ENCODE results near the gene NLGN4X. TPM values are rescaled to one million over a fixed set of nuclear protein-coding genes. Genes with fewer than 3 reads are reported as not detected.

Gene NLGN4X
- polyA plus RNA-seq, 3 donors: not detected

DNA sequence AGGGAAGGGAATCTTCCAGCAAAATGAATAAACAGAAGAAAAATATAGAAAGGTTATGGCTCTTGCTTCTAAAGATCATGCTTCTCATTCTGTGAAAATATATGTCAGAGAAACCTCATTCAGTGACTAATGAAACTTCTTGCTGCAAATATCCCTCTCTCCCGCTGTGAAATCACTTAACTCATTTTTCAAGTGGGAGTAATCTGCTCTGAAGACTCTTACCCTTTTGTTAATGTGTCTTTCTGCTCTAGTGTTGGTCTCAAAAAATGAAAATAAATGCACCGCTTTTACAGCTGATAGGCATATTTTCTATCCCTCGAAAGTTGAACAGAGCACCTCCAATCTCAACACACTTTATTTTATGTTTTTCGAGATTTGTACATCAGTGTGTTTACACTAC is 252.3 kb downstream of the NLGN4X start:
- no peak overlapping the region for H3K4me3 ChIP-seq (replicated peaks in 1 of 3; ENCODE audit: low read depth in 2 of 3, low read length in 3 of 3)
- no peak overlapping the region for H3K9ac ChIP-seq (ENCODE audit: insufficient read depth, low read length, poor library complexity, severe bottlenecking)
- no peaks in the 10 kb centered on the region for H3K36me3 Mint-ChIP-seq
- no peak overlapping the region for H3K27ac ChIP-seq (ENCODE audit: low read depth in 1 of 2, low read length in 2 of 2)
- TF ChIP-seq, protein P1, sequence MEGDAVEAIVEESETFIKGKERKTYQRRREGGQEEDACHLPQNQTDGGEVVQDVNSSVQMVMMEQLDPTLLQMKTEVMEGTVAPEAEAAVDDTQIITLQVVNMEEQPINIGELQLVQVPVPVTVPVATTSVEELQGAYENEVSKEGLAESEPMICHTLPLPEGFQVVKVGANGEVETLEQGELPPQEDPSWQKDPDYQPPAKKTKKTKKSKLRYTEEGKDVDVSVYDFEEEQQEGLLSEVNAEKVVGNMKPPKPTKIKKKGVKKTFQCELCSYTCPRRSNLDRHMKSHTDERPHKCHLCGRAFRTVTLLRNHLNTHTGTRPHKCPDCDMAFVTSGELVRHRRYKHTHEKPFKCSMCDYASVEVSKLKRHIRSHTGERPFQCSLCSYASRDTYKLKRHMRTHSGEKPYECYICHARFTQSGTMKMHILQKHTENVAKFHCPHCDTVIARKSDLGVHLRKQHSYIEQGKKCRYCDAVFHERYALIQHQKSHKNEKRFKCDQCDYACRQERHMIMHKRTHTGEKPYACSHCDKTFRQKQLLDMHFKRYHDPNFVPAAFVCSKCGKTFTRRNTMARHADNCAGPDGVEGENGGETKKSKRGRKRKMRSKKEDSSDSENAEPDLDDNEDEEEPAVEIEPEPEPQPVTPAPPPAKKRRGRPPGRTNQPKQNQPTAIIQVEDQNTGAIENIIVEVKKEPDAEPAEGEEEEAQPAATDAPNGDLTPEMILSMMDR (IDR thresholded peaks at IDR 0.05): no peak
- peaks cover 0 to 2% (median 1%) of the 10 kb centered on the region in 3 donors for H3K27me3 Mint-ChIP-seq (ENCODE audit: low read depth in 3 of 3)
- no peaks in the 10 kb centered on the region for H3K4me1 Mint-ChIP-seq
- H3K4me2 ChIP-seq (replicated peaks; ENCODE audit: extremely low read depth, low read length, poor library complexity, severe bottlenecking): no peak overlapping the region
- intact Hi-C loops (cut with micrococcal nuclease): no loop called here
- no peaks in the 10 kb centered on the region for H3K27me3 ChIP-seq (ENCODE audit: control insufficient read depth in 2 of 2, insufficient read depth in 2 of 2, low read length in 2 of 2)
- DNase-seq: no peak
- H3K4me3 Mint-ChIP-seq: no peak overlapping the region
- no peaks in the 10 kb centered on the region for H3K36me3 ChIP-seq (replicated peaks in 1 of 2; ENCODE audit: control insufficient read depth in 1 of 2, insufficient read depth in 2 of 2, low read length in 2 of 2)
- peaks cover 0 to 2% (median 0%) of the 10 kb centered on the region in 7 donors for H3K9me3 Mint-ChIP-seq
- no peaks in the 10 kb centered on the region for H4K20me1 ChIP-seq (ENCODE audit: insufficient read depth, low read length)
- H3K79me2 ChIP-seq (ENCODE audit: insufficient read depth, low read length): no peaks in the 10 kb centered on the region
- no peak overlapping the region for H2AFZ ChIP-seq (ENCODE audit: insufficient read depth, low read depth, low read length, poor library complexity, severe bottlenecking)
- H3K27ac Mint-ChIP-seq: no peak overlapping the region
- H3K9me3 ChIP-seq (replicated peaks in 1 of 2; ENCODE audit: control insufficient read depth in 1 of 2, insufficient read depth in 1 of 2, low read length in 2 of 2): no peaks in the 10 kb centered on the region
- no peaks in the 10 kb centered on the region for H3K4me1 ChIP-seq (ENCODE audit: control insufficient read depth in 1 of 2, insufficient read depth in 2 of 2, low read length in 2 of 2)
- WGBS (ENCODE audit: insufficient coverage): no CpG with 5 or more reads among the region's 4 CpGs

DNA sequence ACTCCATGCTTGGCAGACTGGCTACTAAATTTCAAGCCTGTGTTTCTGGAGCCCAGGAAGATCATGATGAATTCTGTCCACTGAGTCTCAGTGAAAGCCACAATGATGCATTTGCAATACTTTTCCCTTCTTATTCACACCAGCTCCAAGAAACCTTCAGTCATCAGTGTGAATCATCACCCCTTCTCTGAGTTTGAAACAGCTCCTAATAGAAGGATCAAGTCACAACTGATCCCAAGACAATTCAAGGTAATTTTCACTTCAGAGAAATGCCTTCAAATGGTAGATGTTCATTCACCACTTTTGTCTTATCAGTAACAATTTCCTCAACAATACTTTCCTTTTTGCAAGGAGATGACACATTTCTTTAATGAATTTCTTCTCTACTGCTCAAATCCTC is 257.4 kb downstream of the NLGN4X start:
- Mint-ChIP-seq H3K9me3 (peaks cover 0 to 2% (median 0%) of the 10 kb centered on the region in 7 donors), H3K4me1 (no peaks in the 10 kb centered on the region), H3K4me3 (no peak overlapping the region), H3K27ac (no peak overlapping the region), H3K36me3 (no peaks in the 10 kb centered on the region), H3K27me3 (ENCODE audit: low read depth in 3 of 3) (peaks cover 0 to 1% (median 0%) of the 10 kb centered on the region in 3 donors)
- H4K20me1 ChIP-seq (ENCODE audit: insufficient read depth, low read length): no peaks in the 10 kb centered on the region
- no peak overlapping the region for H2AFZ ChIP-seq (ENCODE audit: insufficient read depth, low read depth, low read length, poor library complexity, severe bottlenecking)
- no peak overlapping the region for H3K9ac ChIP-seq (ENCODE audit: insufficient read depth, low read length, poor library complexity, severe bottlenecking)
- DNase-seq: no peak
- H3K4me2 ChIP-seq (replicated peaks; ENCODE audit: extremely low read depth, low read length, poor library complexity, severe bottlenecking): no peak overlapping the region
- H3K27me3 ChIP-seq (ENCODE audit: control insufficient read depth in 2 of 2, insufficient read depth in 2 of 2, low read length in 2 of 2): no peaks in the 10 kb centered on the region
- no peak overlapping the region for H3K27ac ChIP-seq (ENCODE audit: low read depth in 1 of 2, low read length in 2 of 2)
- H3K4me3 ChIP-seq (replicated peaks in 1 of 3; ENCODE audit: low read depth in 2 of 3, low read length in 3 of 3): no peak overlapping the region
- no peaks in the 10 kb centered on the region for H3K9me3 ChIP-seq (replicated peaks in 1 of 2; ENCODE audit: control insufficient read depth in 1 of 2, insufficient read depth in 1 of 2, low read length in 2 of 2)
- H3K4me1 ChIP-seq (ENCODE audit: control insufficient read depth in 1 of 2, insufficient read depth in 2 of 2, low read length in 2 of 2): no peaks in the 10 kb centered on the region
- intact Hi-C loops (cut with micrococcal nuclease): no loop called here
- TF ChIP-seq, protein P1 (IDR thresholded peaks at IDR 0.05): no peak
- no peaks in the 10 kb centered on the region for H3K79me2 ChIP-seq (ENCODE audit: insufficient read depth, low read length)
- H3K36me3 ChIP-seq (replicated peaks in 1 of 2; ENCODE audit: control insufficient read depth in 1 of 2, insufficient read depth in 2 of 2, low read length in 2 of 2): no peaks in the 10 kb centered on the region

All from CD14-positive monocyte (primary cell).